GM21360 (cell line): Measurements from ENCODE around the gene HMCN1.
A peak's percentile ranks its signal among the peaks of the same experiment; 100 is the strongest.
"Not testable (repeated sequence)": the region's sequence is repeated elsewhere in the genome, so short reads cannot be mapped to it uniquely, and the experiment has no call there.

Experiments
- ATAC-seq: cut with Tn5 transposase; IDR thresholded peaks from one replicate; pipeline ENCODE4 v1.9.1; 2021; ENCODE audit warnings: mild to moderate bottlenecking, moderate library complexity; ENCODE audit not compliant: unreplicated experiment

HMCN1 gene

GRCh38 chr1:186183970-186184628 is 449.9 kb downstream of the HMCN1 start:
- ATAC-seq, result peak; percentile 39

GRCh38 chr1:186186251-186186650 is 452.1 kb downstream of the HMCN1 start:
- ATAC-seq, result not testable (repeated sequence)

GRCh38 chr1:186187601-186188000 is 453.4 kb downstream of the HMCN1 start:
- ATAC-seq, result peak; percentile 58

- peak; percentile 8 for ATAC-seq
Measured at GRCh38 chr1:186188004-186188539, 453.9 kb downstream of the HMCN1 start.

- no peak for ATAC-seq
Measured at GRCh38 chr1:186188736-186189135, 454.5 kb downstream of the HMCN1 start.

- ATAC-seq, result no peak
Measured at GRCh38 chr1:186189156-186189555, 455.0 kb downstream of the HMCN1 start.

- ATAC-seq, result no peak
Measured at GRCh38 chr1:186191511-186191910, 457.3 kb downstream of the HMCN1 start.

- no peak for ATAC-seq
Measured at GRCh38 chr1:186193224-186193623, 459.0 kb downstream of the HMCN1 start.

- peak; percentile 99 for ATAC-seq
Measured at GRCh38 chr1:186194107-186194756, 460.0 kb downstream of the HMCN1 start.

GRCh38 chr1:186195377-186195931 is 461.3 kb downstream of the HMCN1 start:
- ATAC-seq, result no peak

- no peak for ATAC-seq
Measured at GRCh38 chr1:186202271-186202764, 468.1 kb downstream of the HMCN1 start.

- ATAC-seq, result no peak
Measured at GRCh38 chr1:186202776-186203175, 468.6 kb downstream of the HMCN1 start.

- ATAC-seq, result no peak
Measured at GRCh38 chr1:186206048-186206570, 471.9 kb downstream of the HMCN1 start.

GRCh38 chr1:186207391-186208085 is 473.3 kb downstream of the HMCN1 start:
- ATAC-seq, result no peak

GRCh38 chr1:186208405-186209129 is 474.4 kb downstream of the HMCN1 start:
- no peak for ATAC-seq

GRCh38 chr1:186210258-186210657 is 476.1 kb downstream of the HMCN1 start:
- ATAC-seq, result no peak

- ATAC-seq, result not testable (repeated sequence)
Measured at GRCh38 chr1:186211583-186211982, 477.4 kb downstream of the HMCN1 start.

GRCh38 chr1:186212568-186213224 is 478.5 kb downstream of the HMCN1 start:
- peak; percentile 89 for ATAC-seq

- ATAC-seq, result no peak
Measured at GRCh38 chr1:186213225-186213607, 479.0 kb downstream of the HMCN1 start.

- no peak for ATAC-seq
Measured at GRCh38 chr1:186214791-186215190, 480.6 kb downstream of the HMCN1 start.
